Loucy (cell line): ENCODE results near the gene GZF1.

ENCODE experiments used
- EZH2phosphoT487 ChIP-seq: fragments of 200-600 bp; IDR thresholded peaks from 2 replicates; pipeline ENCODE4 v1.6.1; 2018; ENCODE audit warnings: antibody characterized with exemption, mild to moderate bottlenecking, moderate library complexity, borderline replicate concordance
- TF ChIP-seq, protein P1 (sequence below): fragments of 200-600 bp; sonication (generic); conservative IDR thresholded peaks from 2 replicates; pipeline ENCODE4 v1.5.1; 2014; ENCODE audit warnings: mild to moderate bottlenecking, antibody characterized with exemption, low read length

DNA sequence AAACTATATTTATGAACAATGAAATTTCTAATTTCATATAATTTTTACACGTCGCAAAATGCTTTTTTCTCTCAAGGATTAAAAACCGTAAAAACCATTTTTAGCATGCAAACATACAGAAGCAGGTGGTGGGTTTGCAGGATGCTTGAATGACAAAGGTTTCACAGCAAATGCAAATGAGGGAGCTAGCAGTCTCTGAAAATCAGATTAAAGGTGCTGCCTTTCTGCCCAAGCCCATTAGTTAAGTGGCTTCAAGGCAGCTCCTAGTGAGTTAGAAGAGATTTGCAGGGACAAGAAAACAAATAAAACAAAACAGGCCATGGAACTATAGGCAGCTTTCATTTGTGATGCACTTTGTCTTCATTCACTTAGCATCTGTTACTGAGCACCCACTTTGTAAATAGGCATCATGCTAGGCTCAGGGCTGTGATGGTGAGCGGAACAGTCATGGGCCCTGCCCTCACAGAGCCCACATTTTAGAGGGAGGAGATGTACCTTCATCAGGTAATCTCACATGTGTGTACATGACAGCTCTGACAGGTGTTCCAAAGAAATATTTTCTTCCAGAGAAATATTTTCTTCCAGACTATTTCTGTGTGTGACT, 29.8 kb downstream of the GZF1 start:
- TF ChIP-seq, protein P1, sequence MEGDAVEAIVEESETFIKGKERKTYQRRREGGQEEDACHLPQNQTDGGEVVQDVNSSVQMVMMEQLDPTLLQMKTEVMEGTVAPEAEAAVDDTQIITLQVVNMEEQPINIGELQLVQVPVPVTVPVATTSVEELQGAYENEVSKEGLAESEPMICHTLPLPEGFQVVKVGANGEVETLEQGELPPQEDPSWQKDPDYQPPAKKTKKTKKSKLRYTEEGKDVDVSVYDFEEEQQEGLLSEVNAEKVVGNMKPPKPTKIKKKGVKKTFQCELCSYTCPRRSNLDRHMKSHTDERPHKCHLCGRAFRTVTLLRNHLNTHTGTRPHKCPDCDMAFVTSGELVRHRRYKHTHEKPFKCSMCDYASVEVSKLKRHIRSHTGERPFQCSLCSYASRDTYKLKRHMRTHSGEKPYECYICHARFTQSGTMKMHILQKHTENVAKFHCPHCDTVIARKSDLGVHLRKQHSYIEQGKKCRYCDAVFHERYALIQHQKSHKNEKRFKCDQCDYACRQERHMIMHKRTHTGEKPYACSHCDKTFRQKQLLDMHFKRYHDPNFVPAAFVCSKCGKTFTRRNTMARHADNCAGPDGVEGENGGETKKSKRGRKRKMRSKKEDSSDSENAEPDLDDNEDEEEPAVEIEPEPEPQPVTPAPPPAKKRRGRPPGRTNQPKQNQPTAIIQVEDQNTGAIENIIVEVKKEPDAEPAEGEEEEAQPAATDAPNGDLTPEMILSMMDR = no peak
- no peak for TF ChIP-seq EZH2phosphoT487
